GM12865 (cell line): ENCODE data around the gene HPS4.

Experiments used
- DNase-seq: peaks from one replicate; pipeline ENCODE4 v3.0.0; 2010; ENCODE audit warnings: low read depth
- H3K4me3 ChIP-seq: 2 replicates; pipeline ENCODE4 v1.5.1; 2011; ENCODE audit warnings: mild to moderate bottlenecking, low read depth, low read length, control low read depth
- CTCF ChIP-seq: IDR thresholded peaks from 2 replicates; pipeline ENCODE4 v1.5.1; 2011; ENCODE audit warnings: low read length, control low read depth, low read depth, inconsistent platforms; ENCODE audit not compliant: insufficient read depth; ENCODE audit errors: missing control alignments

HPS4 gene

GRCh38 chr22:26462051-26462450 lies 21.5 kb downstream of the HPS4 start:
- no peak overlapping the region for H3K4me3 ChIP-seq
- no peak for TF ChIP-seq CTCF
- no peak for DNase-seq

GRCh38 chr22:26461188-26461810 lies 22.3 kb downstream of the HPS4 start:
- H3K4me3 ChIP-seq = no peak overlapping the region
- peak; percentile 77 for TF ChIP-seq CTCF
- DNase-seq = peak; percentile 47

- DNase-seq = no peak
- TF ChIP-seq CTCF = no peak
- H3K4me3 ChIP-seq = no peak overlapping the region
These were observed 23.4 kb downstream of the HPS4 start for GRCh38 chr22:26460202-26460601.

GRCh38 chr22:26457661-26458272 lies 25.8 kb downstream of the HPS4 start:
- no peak for DNase-seq
- no peak for TF ChIP-seq CTCF
- H3K4me3 ChIP-seq = no peak overlapping the region

GRCh38 chr22:26453812-26454500 lies 29.6 kb downstream of the HPS4 start:
- no peak overlapping the region for H3K4me3 ChIP-seq
- TF ChIP-seq CTCF = no peak
- DNase-seq = no peak

- no peak for TF ChIP-seq CTCF
- no peak overlapping the region for H3K4me3 ChIP-seq
- no peak for DNase-seq
These were observed 30.4 kb downstream of the HPS4 start for GRCh38 chr22:26453216-26453615.
